Measurements from ENCODE around the gene PHC1.

Gene PHC1

GRCh38 chr12:8949342-8950220 is 35.3 kb downstream of the PHC1 start, which contains the start of gene M6PR:
Gene M6PR, minus strand, starts transcription at chr12:8949645. Its CDS starts 3,241 bp downstream, at chr12:8946404.
- in situ Hi-C loops (cut with HindIII; ENCODE audit: low sequenced_read_pairs) = no loop called here

GRCh38 chr12:8950221-8950527 is 35.9 kb downstream of the PHC1 start:
- in situ Hi-C loops (cut with HindIII; ENCODE audit: low sequenced_read_pairs) = no loop called here

DNA sequence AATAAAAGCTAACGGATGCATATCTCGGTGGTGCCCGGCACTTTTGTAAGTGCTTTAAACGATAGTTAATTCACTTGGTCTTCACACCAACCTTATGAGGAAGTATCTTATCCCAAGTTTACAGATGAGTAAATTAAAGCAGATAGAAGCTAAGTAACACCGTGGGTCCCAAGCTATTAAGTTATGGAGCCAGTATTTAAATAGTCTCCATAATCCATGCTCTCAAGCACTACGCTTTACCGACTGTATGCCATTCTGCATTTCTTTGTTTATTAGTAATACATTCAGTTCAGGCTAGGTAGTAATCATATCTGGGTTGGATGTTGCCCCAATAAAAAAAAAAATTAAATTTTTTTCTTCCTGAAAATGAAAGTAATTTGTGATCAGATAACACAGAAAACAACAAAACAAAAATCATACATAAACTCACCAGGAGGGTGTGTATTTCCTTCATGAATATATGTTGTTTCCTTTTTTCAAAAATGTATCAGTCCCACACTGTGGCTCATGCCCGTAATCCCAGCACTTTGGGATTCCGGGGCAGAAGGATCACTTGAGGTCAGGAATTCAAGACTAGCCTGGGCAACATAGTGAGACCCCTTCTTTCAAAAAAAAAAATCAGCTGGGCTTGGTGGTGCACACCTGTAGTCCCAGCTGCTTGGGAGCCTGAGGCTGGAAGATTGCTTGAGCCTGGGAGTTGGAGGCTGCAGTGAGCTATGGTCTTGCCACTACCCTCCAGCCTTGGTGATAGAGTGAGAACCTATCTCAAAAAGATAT is 36.6 kb downstream of the PHC1 start:
- in situ Hi-C loops (cut with HindIII; ENCODE audit: low sequenced_read_pairs) = no loop called here

DNA sequence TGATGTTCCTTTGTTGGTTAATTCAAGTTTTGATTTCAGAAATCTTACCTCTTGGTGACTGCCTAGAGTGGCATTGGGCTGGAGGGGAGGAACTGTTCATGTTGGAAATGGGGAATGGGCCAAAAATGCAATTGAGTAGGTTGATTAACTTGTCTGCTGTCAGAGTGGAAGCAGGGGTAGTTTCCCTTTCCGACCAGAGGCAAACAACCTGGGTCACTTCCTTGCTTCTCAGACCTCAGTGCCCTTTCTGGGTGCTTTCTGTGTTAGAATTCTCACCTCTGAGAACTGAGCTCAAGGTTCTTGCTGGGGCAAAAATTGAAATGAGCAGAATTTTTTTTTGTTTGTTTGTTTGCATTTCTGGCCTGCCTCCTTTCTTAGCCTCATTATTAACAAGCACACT is 37.4 kb downstream of the PHC1 start:
- in situ Hi-C loops (cut with HindIII; ENCODE audit: low sequenced_read_pairs) = no loop called here

DNA sequence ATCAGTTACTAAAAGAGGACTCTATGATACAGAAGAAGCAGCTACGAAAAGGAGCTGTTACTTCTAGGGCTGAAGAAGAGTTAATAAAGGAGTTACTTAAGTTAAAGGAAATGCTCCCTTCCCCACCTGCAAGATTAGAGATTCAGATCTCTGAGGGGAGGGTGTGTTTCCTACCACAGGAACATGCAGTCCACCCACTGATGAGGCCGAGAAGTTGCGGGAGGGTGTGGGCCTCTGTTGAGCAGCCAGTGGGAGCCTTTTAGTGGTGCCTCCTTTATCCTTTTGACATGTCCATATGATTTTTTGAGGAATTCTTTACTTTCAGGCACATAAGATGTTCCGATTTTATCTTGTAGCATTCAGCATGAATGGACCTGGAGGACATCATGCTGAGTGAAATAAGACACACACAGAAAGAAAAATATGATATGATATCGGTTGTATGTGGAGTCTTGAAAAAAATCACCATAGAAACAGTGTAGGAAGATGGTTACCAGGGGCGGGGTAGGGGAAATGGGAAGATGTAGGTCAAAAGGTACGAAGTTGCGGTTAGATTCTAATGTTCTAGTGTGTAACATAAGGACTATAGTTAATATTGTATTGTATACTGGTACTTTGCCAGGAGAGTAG is 39.6 kb downstream of the PHC1 start:
- in situ Hi-C loops (cut with HindIII; ENCODE audit: low sequenced_read_pairs) = no loop called here

DNA sequence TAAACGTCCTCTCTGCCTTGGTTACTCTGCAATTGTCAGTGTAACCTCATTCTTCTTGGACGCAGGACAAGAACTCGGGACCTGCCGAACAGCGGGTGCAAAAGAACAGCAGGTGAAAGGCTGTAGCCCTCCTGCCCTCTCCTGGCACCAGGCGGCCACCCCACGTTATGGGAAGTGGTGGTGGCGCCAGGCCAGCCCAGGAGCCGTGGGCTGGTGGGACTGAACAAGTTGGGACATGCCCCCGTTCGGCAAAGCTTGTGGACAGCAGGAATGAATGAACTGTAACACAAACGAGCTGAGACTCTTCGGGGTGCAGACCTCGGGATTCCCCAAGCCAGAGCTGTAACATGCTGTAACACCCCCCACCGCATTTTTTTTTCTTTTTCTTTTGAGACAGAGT is 41.8 kb downstream of the PHC1 start:
- in situ Hi-C loops (cut with HindIII; ENCODE audit: low sequenced_read_pairs) = no loop called here

DNA sequence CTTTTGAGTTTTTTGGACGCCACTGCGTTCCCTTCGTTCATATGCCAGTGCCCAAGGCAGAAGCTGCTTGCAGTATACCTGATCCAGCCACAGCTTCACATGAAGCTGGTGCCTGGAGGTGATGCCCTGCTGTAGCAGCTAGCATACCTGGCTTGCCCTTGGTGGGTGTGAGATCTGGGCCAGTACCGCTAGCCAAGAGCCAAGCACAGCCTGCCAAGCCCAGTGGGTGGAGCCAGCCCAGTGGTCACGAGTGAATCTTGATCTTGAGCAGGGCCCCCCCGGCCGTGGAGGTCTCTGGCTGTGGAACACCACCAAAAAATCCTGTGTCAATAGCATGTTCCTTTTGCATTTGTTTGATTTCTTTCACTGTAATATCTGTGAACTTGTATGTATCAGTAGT is 42.5 kb downstream of the PHC1 start:
- in situ Hi-C loops (cut with HindIII; ENCODE audit: low sequenced_read_pairs) = no loop called here

DNA sequence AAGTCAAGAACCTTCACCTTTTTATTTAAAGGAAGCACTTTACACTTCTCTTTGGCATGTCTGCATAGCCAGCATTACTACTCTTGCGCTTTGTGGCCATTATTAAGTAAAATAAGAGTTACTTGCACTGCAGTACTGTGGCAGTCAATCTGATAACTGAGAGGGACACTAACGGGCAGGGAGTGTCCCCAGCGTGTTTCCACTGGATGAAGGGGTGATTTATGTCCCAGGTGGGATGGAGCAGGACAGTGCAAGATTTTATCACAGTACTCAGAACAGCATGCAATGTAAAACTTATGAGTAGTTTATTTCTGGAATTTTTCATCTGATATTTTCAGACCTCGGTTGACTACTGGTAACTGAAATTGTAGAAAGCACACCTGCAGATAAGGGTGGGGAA is 43.3 kb downstream of the PHC1 start:
- in situ Hi-C loops (cut with HindIII; ENCODE audit: low sequenced_read_pairs) = no loop called here

GRCh38 chr12:8958066-8958465 is 43.8 kb downstream of the PHC1 start:
- in situ Hi-C loops (cut with HindIII; ENCODE audit: low sequenced_read_pairs) = no loop called here

GRCh38 chr12:8960176-8960575 is 45.9 kb downstream of the PHC1 start:
- in situ Hi-C loops (cut with HindIII; ENCODE audit: low sequenced_read_pairs) = no loop called here

DNA sequence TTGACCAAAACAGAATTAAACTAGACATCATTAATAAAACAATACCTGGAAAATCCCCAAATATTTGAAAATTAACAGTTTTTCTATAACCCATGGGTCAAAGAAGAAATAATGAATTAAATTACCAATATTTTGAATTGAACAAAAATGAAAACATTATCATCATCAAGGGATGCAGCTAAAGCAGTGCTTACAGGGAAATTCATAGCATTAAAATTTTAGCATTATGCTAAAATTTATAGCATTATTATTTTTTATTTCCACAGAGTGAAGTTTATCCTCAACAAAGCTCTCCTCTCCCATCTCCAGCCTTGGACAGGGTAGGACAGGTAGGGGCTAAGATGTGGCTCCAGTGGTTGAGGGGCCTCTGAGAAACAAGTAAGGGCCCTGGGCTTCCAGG is 54.5 kb downstream of the PHC1 start:
- in situ Hi-C loops (cut with HindIII; ENCODE audit: low sequenced_read_pairs) = no loop called here

GRCh38 chr12:8969861-8970411 is 55.6 kb downstream of the PHC1 start:
- in situ Hi-C loops (cut with HindIII; ENCODE audit: low sequenced_read_pairs) = no loop called here

- in situ Hi-C loops (cut with HindIII; ENCODE audit: low sequenced_read_pairs) = no loop called here
Measured at GRCh38 chr12:8970432-8970831, 56.1 kb downstream of the PHC1 start.

DNA sequence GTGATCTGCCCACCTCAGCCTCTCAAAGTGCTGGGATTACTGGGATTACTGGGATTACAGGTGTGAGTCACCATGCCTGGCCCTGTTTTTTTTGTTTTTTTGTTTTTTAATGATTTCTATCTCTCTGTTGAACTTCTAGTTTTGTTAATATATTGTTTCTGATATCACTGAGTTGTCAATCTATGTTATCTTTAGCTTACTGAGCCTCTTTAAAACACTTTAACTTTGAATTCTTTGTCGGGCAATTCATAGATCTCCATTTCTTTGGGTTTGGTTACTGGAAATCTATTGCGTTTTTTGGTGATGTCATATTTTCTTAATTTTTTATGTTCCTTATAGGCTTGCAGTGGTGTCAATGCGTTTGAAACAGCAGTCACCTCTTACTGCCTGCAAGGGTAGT is 65.8 kb downstream of the PHC1 start:
- in situ Hi-C loops (cut with HindIII; ENCODE audit: low sequenced_read_pairs) = no loop called here

DNA sequence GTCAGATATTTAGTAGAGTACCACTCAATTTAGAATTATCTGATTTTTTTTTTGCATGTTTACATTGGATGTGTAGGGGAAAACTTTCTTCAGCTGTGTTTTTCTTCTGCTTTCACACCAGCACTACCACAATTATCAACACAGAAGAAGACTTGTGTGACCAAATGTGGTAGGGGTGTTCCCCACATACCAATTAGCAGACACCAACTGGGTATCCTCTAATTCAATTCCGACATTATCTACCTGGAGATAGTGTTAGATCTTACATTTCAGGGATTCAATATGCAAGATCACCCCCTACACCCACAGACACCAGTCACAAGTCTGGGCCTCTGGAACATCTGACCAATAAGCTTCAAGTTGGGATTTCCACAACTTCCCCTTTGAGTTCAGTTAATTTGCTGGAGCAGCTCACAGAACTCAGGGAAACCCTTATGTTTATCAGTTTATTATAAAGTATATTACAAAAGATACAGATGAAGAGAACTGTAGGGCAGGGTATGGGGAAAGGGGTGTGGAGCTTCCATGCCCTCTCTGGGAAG is 71.0 kb downstream of the PHC1 start:
- in situ Hi-C loops (cut with HindIII; ENCODE audit: low sequenced_read_pairs) = no loop called here

- in situ Hi-C loops (cut with HindIII; ENCODE audit: low sequenced_read_pairs) = no loop called here
Measured at GRCh38 chr12:8987163-8987562, 72.9 kb downstream of the PHC1 start.

- in situ Hi-C loops (cut with HindIII; ENCODE audit: low sequenced_read_pairs) = no loop called here
Measured at GRCh38 chr12:8987685-8988084, 73.4 kb downstream of the PHC1 start.

- in situ Hi-C loops (cut with HindIII; ENCODE audit: low sequenced_read_pairs) = no loop called here
Measured at GRCh38 chr12:8989413-8989812, 75.1 kb downstream of the PHC1 start, which contains the start of gene KLRG1. Gene KLRG1, plus strand, starts transcription at chr12:8989546. Its CDS starts 90 bp downstream, at chr12:8989636.

Measured in DLD1 (cell line).